IPS-NIHi7 (cell line): Measurements from ENCODE around the gene SLC48A1.

Experiments used
- DNase-seq: peaks from one replicate; pipeline ENCODE4 v3.0.0; 2012; ENCODE audit warnings: mixed read lengths; ENCODE audit errors: extremely low spot score

The SLC48A1 gene

GRCh38 chr12:47824198-47824597, 51.2 kb downstream of the SLC48A1 start:
- no peak for DNase-seq

- no peak for DNase-seq
Measured at GRCh38 chr12:47824635-47825034, 51.6 kb downstream of the SLC48A1 start.

GRCh38 chr12:47825173-47825639, 52.2 kb downstream of the SLC48A1 start:
- no peak for DNase-seq

GRCh38 chr12:47828008-47828975, 55.3 kb downstream of the SLC48A1 start:
- DNase-seq: no peak

- peak; percentile 80 for DNase-seq
Measured at GRCh38 chr12:47828976-47829482, 56.0 kb downstream of the SLC48A1 start.

GRCh38 chr12:47829584-47829983, 56.5 kb downstream of the SLC48A1 start:
- DNase-seq: no peak
